ENCODE results near the gene IQGAP2.
"Not testable (repeated sequence)": the region's sequence is repeated elsewhere in the genome, so short reads cannot be mapped to it uniquely, and the experiment has no call there.

The IQGAP2 gene

GRCh38 chr5:76514292-76514691 lies 111.2 kb downstream of the IQGAP2 start:
- H3K4me1 Mint-ChIP-seq: no peaks in the 10 kb centered on the region
- no peak for DNase-seq (ENCODE audit: low spot score in 2 of 2)
- no peak overlapping the region for H3K27ac Mint-ChIP-seq

GRCh38 chr5:76514713-76515112 lies 111.6 kb downstream of the IQGAP2 start:
- no peak overlapping the region for H3K27ac Mint-ChIP-seq

More at GRCh38 chr5:76514292-76514691, 111.2 kb downstream of the IQGAP2 start:
- Mint-ChIP-seq H3K9me3 (no peaks in the 10 kb centered on the region), H3K36me3 (peaks cover 2% of the 10 kb centered on the region), H3K4me3 (no peak overlapping the region), H3K27me3 (no peaks in the 10 kb centered on the region)
- no peak for ATAC-seq (ENCODE audit: low read depth)

GRCh38 chr5:76517334-76517733 lies 114.2 kb downstream of the IQGAP2 start:
- Mint-ChIP-seq H3K27me3 (no peaks in the 10 kb centered on the region), H3K36me3 (peaks cover 2% of the 10 kb centered on the region), H3K9me3 (no peaks in the 10 kb centered on the region), H3K4me3 (no peak overlapping the region), H3K4me1 (no peaks in the 10 kb centered on the region), H3K27ac (no peak overlapping the region)
- no peak for ATAC-seq (ENCODE audit: low read depth)
- DNase-seq (ENCODE audit: low spot score in 2 of 2): no peak

More at GRCh38 chr5:76514713-76515112, 111.6 kb downstream of the IQGAP2 start:
- no peak for ATAC-seq (ENCODE audit: low read depth)
- Mint-ChIP-seq H3K27me3 (no peaks in the 10 kb centered on the region), H3K4me1 (no peaks in the 10 kb centered on the region), H3K4me3 (no peak overlapping the region), H3K9me3 (no peaks in the 10 kb centered on the region), H3K36me3 (peaks cover 2% of the 10 kb centered on the region)
- DNase-seq (ENCODE audit: low spot score in 2 of 2): no peak

- not testable (repeated sequence) for H3K4me1 Mint-ChIP-seq
Observed at GRCh38 chr5:76518246-76518645, 115.2 kb downstream of the IQGAP2 start.

GRCh38 chr5:76521240-76521758 lies 118.2 kb downstream of the IQGAP2 start:
- no peak for ATAC-seq (ENCODE audit: low read depth)
- Mint-ChIP-seq H3K9me3 (no peaks in the 10 kb centered on the region), H3K4me3 (no peak overlapping the region), H3K4me1 (no peaks in the 10 kb centered on the region), H3K27me3 (no peaks in the 10 kb centered on the region), H3K27ac (no peak overlapping the region), H3K36me3 (no peaks in the 10 kb centered on the region)
- no peak for DNase-seq (ENCODE audit: low spot score in 2 of 2)

More at GRCh38 chr5:76518246-76518645, 115.2 kb downstream of the IQGAP2 start:
- H3K27me3 Mint-ChIP-seq; DNase-seq (ENCODE audit: low spot score in 2 of 2); H3K27ac Mint-ChIP-seq; H3K4me3 Mint-ChIP-seq; H3K36me3 Mint-ChIP-seq; ATAC-seq (ENCODE audit: low read depth); H3K9me3 Mint-ChIP-seq: not testable (repeated sequence)

- ATAC-seq (ENCODE audit: low read depth) (no peak), DNase-seq (ENCODE audit: low spot score in 2 of 2) (no peak)
- H3K36me3 Mint-ChIP-seq: no peaks in the 10 kb centered on the region
- H3K4me3 Mint-ChIP-seq: no peak overlapping the region
- H3K27ac Mint-ChIP-seq: no peak overlapping the region
- H3K9me3 Mint-ChIP-seq: no peaks in the 10 kb centered on the region
- H3K27me3 Mint-ChIP-seq: no peaks in the 10 kb centered on the region
- H3K4me1 Mint-ChIP-seq: no peaks in the 10 kb centered on the region
Observed at GRCh38 chr5:76522103-76522935, 119.2 kb downstream of the IQGAP2 start.

- Mint-ChIP-seq H3K4me3 (no peak overlapping the region), H3K9me3 (no peaks in the 10 kb centered on the region), H3K36me3 (no peaks in the 10 kb centered on the region), H3K27me3 (no peaks in the 10 kb centered on the region), H3K4me1 (peaks cover 3% of the 10 kb centered on the region), H3K27ac (no peak overlapping the region)
- ATAC-seq (ENCODE audit: low read depth) (no peak), DNase-seq (ENCODE audit: low spot score in 2 of 2) (no peak)
Observed at GRCh38 chr5:76524101-76524835, 121.2 kb downstream of the IQGAP2 start.

GRCh38 chr5:76524868-76525267 lies 121.8 kb downstream of the IQGAP2 start:
- H3K4me1 Mint-ChIP-seq: peaks cover 3% of the 10 kb centered on the region
- H3K4me3 Mint-ChIP-seq: no peak overlapping the region
- H3K9me3 Mint-ChIP-seq: no peaks in the 10 kb centered on the region
- H3K27ac Mint-ChIP-seq: no peak overlapping the region
- H3K36me3 Mint-ChIP-seq: no peaks in the 10 kb centered on the region
- ATAC-seq (ENCODE audit: low read depth): no peak
- DNase-seq (ENCODE audit: low spot score in 2 of 2): no peak
- no peaks in the 10 kb centered on the region for H3K27me3 Mint-ChIP-seq

GRCh38 chr5:76525956-76526355 lies 122.9 kb downstream of the IQGAP2 start:
- Mint-ChIP-seq H3K27ac (no peak overlapping the region), H3K9me3 (no peaks in the 10 kb centered on the region), H3K27me3 (no peaks in the 10 kb centered on the region), H3K36me3 (no peaks in the 10 kb centered on the region), H3K4me1 (peaks cover 3% of the 10 kb centered on the region), H3K4me3 (no peak overlapping the region)
- ATAC-seq (ENCODE audit: low read depth) (no peak), DNase-seq (ENCODE audit: low spot score in 2 of 2) (no peak)

- peaks cover 1% of the 10 kb centered on the region for H3K9me3 Mint-ChIP-seq
- no peak for ATAC-seq (ENCODE audit: low read depth)
- H3K27me3 Mint-ChIP-seq: no peaks in the 10 kb centered on the region
- no peak overlapping the region for H3K27ac Mint-ChIP-seq
- peaks cover 3% of the 10 kb centered on the region for H3K4me1 Mint-ChIP-seq
- no peak for DNase-seq (ENCODE audit: low spot score in 2 of 2)
- no peaks in the 10 kb centered on the region for H3K36me3 Mint-ChIP-seq
- H3K4me3 Mint-ChIP-seq: no peak overlapping the region
Observed at GRCh38 chr5:76526950-76527583, 124.0 kb downstream of the IQGAP2 start.

- peaks cover 3% of the 10 kb centered on the region for H3K4me1 Mint-ChIP-seq
- DNase-seq (ENCODE audit: low spot score in 2 of 2) (no peak), ATAC-seq (ENCODE audit: low read depth) (no peak)
- H3K9me3 Mint-ChIP-seq: peaks cover 1% of the 10 kb centered on the region
- H3K27ac Mint-ChIP-seq: no peak overlapping the region
- H3K36me3 Mint-ChIP-seq: no peaks in the 10 kb centered on the region
- no peak overlapping the region for H3K4me3 Mint-ChIP-seq
- H3K27me3 Mint-ChIP-seq: no peaks in the 10 kb centered on the region
Observed at GRCh38 chr5:76527685-76528161, 124.6 kb downstream of the IQGAP2 start.

GRCh38 chr5:76528547-76529331 lies 125.7 kb downstream of the IQGAP2 start:
- ATAC-seq (ENCODE audit: low read depth): no peak
- no peaks in the 10 kb centered on the region for H3K36me3 Mint-ChIP-seq
- no peak for DNase-seq (ENCODE audit: low spot score in 2 of 2)
- H3K27ac Mint-ChIP-seq: no peak overlapping the region
- H3K4me3 Mint-ChIP-seq: no peak overlapping the region
- peaks cover 1% of the 10 kb centered on the region for H3K9me3 Mint-ChIP-seq
- H3K27me3 Mint-ChIP-seq: no peaks in the 10 kb centered on the region
- peaks cover 3% of the 10 kb centered on the region for H3K4me1 Mint-ChIP-seq
